GM13977 (cell line): ENCODE measurements around the gene KCNH8.

ENCODE experiments used
- DNase-seq: peaks from one replicate; pipeline ENCODE4 v3.0.0; 2012; ENCODE audit warnings: low spot score
- CTCF ChIP-seq: IDR thresholded peaks from 2 replicates; pipeline ENCODE4 v1.5.1; 2012; ENCODE audit warnings: mild to moderate bottlenecking, control low read depth; ENCODE audit not compliant: insufficient read depth; ENCODE audit errors: extremely low read depth, missing control alignments
- in situ Hi-C: fragments of 300-500 bp; cut with MboI; formaldehyde crosslinking; loops from one replicate; pipeline ENCODE4 v1.12.0; 2022; ENCODE audit warnings: low sequenced_read_pairs, low pct_unique_long_range_greater_than_20kb, mixed read lengths, inconsistent platforms; ENCODE audit not compliant: unreplicated experiment

Gene KCNH8

GRCh38 chr3:19457449-19457848, 309.1 kb downstream of the KCNH8 start:
- in situ Hi-C loops, result no loop called here
- DNase-seq, result no peak
- TF ChIP-seq CTCF, result no peak

- in situ Hi-C loops, result no loop called here
- no peak for DNase-seq
Observed at GRCh38 chr3:19467761-19468160, 319.5 kb downstream of the KCNH8 start.

GRCh38 chr3:19471138-19471537, 322.8 kb downstream of the KCNH8 start:
- in situ Hi-C loops, result no loop called here
- no peak for TF ChIP-seq CTCF
- DNase-seq, result no peak

More at GRCh38 chr3:19467761-19468160, 319.5 kb downstream of the KCNH8 start:
- no peak for TF ChIP-seq CTCF

GRCh38 chr3:19473971-19474580, 325.8 kb downstream of the KCNH8 start:
- in situ Hi-C loops, result no loop called here
- DNase-seq, result no peak
- no peak for TF ChIP-seq CTCF

- no peak for DNase-seq
- in situ Hi-C loops, result no loop called here
- TF ChIP-seq CTCF, result no peak
Observed at GRCh38 chr3:19476281-19476680, 328.0 kb downstream of the KCNH8 start.

- DNase-seq, result no peak
- TF ChIP-seq CTCF, result no peak
- in situ Hi-C loops, result no loop called here
Observed at GRCh38 chr3:19485267-19485666, 337.0 kb downstream of the KCNH8 start.
